ENCODE results near the gene PLCXD1. TPM values are rescaled to one million over a fixed set of nuclear protein-coding genes. Genes with fewer than 3 reads are reported as not detected.

The PLCXD1 gene
- polyA plus RNA-seq, 2 of the 4 experiments (the other 2 are of a cell fraction), result 64.6 to 67.9 TPM

- 88% methylated on average over 47 of the region's 47 CpGs for WGBS (ENCODE audit: missing lambda C conversion rate)
- no peaks in the 10 kb centered on the region for H3K4me1 ChIP-seq
- FAIRE-seq (no peak), ATAC-seq (no peak), DNase-seq (ENCODE audit: low read depth in 1 of 2, low spot score in 1 of 2) (no peak)
- CTCF ChIA-PET, result no interaction called here
- H3K4me2 ChIP-seq, result no peak overlapping the region
- H3K4me3 ChIP-seq, result no peak overlapping the region
- H3K27ac ChIP-seq, result no peak overlapping the region
- POLR2A ChIA-PET, result no interaction called here
- no peaks in the 10 kb centered on the region for H3K9me3 ChIP-seq
- TF ChIP-seq, protein P1, sequence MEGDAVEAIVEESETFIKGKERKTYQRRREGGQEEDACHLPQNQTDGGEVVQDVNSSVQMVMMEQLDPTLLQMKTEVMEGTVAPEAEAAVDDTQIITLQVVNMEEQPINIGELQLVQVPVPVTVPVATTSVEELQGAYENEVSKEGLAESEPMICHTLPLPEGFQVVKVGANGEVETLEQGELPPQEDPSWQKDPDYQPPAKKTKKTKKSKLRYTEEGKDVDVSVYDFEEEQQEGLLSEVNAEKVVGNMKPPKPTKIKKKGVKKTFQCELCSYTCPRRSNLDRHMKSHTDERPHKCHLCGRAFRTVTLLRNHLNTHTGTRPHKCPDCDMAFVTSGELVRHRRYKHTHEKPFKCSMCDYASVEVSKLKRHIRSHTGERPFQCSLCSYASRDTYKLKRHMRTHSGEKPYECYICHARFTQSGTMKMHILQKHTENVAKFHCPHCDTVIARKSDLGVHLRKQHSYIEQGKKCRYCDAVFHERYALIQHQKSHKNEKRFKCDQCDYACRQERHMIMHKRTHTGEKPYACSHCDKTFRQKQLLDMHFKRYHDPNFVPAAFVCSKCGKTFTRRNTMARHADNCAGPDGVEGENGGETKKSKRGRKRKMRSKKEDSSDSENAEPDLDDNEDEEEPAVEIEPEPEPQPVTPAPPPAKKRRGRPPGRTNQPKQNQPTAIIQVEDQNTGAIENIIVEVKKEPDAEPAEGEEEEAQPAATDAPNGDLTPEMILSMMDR (IDR thresholded peaks at IDR 0.05), result no peak
- no peak for TF ChIP-seq GATA3 (IDR thresholded peaks at IDR 0.05; ENCODE audit: borderline replicate concordance)
- no peak for TF ChIP-seq SMC3 (IDR thresholded peaks at IDR 0.05)
- TF ChIP-seq BHLHE40 (IDR thresholded peaks at IDR 0.05; ENCODE audit: low read depth, low read length), result no peak
- no peak for TF ChIP-seq HEYL (CRISPR knock-in tag; IDR thresholded peaks at IDR 0.05)
- no peak for TF ChIP-seq ZC3H11A (IDR thresholded peaks at IDR 0.05)
- TF ChIP-seq NR3C1 (IDR thresholded peaks at IDR 0.05), result no peak
- no peak for TF ChIP-seq HDAC2 (IDR thresholded peaks at IDR 0.05)
- no peak for TF ChIP-seq CBX8 (IDR thresholded peaks at IDR 0.05)
- TF ChIP-seq CEBPB (IDR thresholded peaks at IDR 0.05), result no peak
- TF ChIP-seq KDM5A (IDR thresholded peaks at IDR 0.05), result no peak
Measured at GRCh38 chrX:292900-293897, 12.0 kb downstream of the PLCXD1 start.

- FAIRE-seq (no peak), ATAC-seq (no peak; a peak in 2 of 6 replicates), DNase-seq (ENCODE audit: low read depth in 1 of 2, low spot score in 1 of 2) (no peak)
- ChIA-PET POLR2A (no interaction called here), CTCF (no interaction called here)
- no peaks in the 10 kb centered on the region for H3K9me3 ChIP-seq
- TF ChIP-seq HES2 (IDR thresholded peaks at IDR 0.05) (no peak), HEYL (CRISPR knock-in tag; IDR thresholded peaks at IDR 0.05) (no peak), BHLHE40 (IDR thresholded peaks at IDR 0.05; ENCODE audit: low read depth, low read length) (no peak), USF2 (IDR thresholded peaks at IDR 0.05) (no peak), REST (IDR thresholded peaks at IDR 0.05) (no peak)
- TF ChIP-seq, protein P2, sequence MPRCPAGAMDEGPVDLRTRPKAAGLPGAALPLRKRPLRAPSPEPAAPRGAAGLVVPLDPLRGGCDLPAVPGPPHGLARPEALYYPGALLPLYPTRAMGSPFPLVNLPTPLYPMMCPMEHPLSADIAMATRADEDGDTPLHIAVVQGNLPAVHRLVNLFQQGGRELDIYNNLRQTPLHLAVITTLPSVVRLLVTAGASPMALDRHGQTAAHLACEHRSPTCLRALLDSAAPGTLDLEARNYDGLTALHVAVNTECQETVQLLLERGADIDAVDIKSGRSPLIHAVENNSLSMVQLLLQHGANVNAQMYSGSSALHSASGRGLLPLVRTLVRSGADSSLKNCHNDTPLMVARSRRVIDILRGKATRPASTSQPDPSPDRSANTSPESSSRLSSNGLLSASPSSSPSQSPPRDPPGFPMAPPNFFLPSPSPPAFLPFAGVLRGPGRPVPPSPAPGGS (IDR thresholded peaks at IDR 0.05), result no peak
- no peak overlapping the region for H3K4me3 ChIP-seq
- WGBS (ENCODE audit: missing lambda C conversion rate), result 88% methylated on average over 21 of the region's 21 CpGs
- no peak overlapping the region for H3K4me2 ChIP-seq
- no peaks in the 10 kb centered on the region for H3K4me1 ChIP-seq
- no peak overlapping the region for H3K27ac ChIP-seq
Measured at GRCh38 chrX:295136-295535, 14.0 kb downstream of the PLCXD1 start.

Data from A549 (cell line).